DOHH2 (cell line): ENCODE results near the gene BLM.

Source experiments
- EZH2phosphoT487 ChIP-seq: fragments of 200-600 bp; sonication (generic); IDR thresholded peaks from 2 replicates; pipeline ENCODE4 v1.6.1; 2017; ENCODE audit warnings: borderline replicate concordance, mild to moderate bottlenecking, antibody characterized with exemption, low read length, moderate library complexity, mixed read lengths
- TF ChIP-seq, protein P1 (sequence below): fragments of 200-600 bp; sonication (generic); IDR thresholded peaks from one replicate; pipeline ENCODE4 v1.5.1; 2014; ENCODE audit warnings: antibody characterized with exemption, mild to moderate bottlenecking, low read depth, low read length; ENCODE audit not compliant: poor library complexity, severe bottlenecking

DNA sequence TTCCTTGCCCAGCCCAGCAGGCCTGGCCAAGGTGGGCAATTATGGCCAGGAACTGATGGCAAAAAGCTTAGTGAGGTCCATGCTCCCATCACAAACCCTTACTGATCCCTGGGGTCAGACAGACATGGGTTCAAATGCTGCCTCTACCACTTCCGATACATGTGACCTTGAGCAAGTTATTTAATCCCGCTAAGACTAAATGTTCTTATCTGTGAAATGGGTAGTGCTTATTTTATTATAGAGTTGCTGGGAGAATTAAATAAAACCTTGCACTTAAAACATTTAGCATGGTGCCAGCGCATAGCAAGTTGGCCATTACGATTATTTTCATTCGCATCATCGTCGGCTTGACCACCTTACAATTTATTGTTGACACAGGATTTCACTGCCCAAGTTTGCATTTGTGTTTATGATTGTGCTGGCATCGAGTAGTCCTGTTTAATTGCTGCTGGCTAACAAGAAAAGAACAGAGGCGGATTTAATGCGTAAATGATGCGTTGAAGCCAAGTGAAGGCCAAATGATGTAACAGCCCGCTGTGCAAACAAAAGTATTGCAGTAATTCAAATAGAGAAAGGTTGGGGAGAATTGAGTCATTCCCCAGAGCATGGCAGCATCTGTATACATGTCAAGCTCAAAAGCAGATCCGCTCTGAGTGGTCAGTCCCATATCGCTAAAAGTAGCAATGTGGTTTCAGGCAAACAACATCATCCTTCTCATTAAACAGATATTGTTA lies 144.0 kb downstream of the BLM start:
- TF ChIP-seq, protein P1, sequence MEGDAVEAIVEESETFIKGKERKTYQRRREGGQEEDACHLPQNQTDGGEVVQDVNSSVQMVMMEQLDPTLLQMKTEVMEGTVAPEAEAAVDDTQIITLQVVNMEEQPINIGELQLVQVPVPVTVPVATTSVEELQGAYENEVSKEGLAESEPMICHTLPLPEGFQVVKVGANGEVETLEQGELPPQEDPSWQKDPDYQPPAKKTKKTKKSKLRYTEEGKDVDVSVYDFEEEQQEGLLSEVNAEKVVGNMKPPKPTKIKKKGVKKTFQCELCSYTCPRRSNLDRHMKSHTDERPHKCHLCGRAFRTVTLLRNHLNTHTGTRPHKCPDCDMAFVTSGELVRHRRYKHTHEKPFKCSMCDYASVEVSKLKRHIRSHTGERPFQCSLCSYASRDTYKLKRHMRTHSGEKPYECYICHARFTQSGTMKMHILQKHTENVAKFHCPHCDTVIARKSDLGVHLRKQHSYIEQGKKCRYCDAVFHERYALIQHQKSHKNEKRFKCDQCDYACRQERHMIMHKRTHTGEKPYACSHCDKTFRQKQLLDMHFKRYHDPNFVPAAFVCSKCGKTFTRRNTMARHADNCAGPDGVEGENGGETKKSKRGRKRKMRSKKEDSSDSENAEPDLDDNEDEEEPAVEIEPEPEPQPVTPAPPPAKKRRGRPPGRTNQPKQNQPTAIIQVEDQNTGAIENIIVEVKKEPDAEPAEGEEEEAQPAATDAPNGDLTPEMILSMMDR: no peak
- no peak for TF ChIP-seq EZH2phosphoT487
